Activated CD8-positive, alpha-beta memory T cell treated with anti-CD3 and anti-CD28 coated beads for 24 hours (primary cell): ENCODE measurements around the gene PPARA.
"Not testable (repeated sequence)": the region's sequence is repeated elsewhere in the genome, so short reads cannot be mapped to it uniquely, and the experiment has no call there.

Source experiments
- DNase-seq: peaks from one replicate; pipeline ENCODE4 v3.0.0-alpha.2; 2020

Gene PPARA

DNA sequence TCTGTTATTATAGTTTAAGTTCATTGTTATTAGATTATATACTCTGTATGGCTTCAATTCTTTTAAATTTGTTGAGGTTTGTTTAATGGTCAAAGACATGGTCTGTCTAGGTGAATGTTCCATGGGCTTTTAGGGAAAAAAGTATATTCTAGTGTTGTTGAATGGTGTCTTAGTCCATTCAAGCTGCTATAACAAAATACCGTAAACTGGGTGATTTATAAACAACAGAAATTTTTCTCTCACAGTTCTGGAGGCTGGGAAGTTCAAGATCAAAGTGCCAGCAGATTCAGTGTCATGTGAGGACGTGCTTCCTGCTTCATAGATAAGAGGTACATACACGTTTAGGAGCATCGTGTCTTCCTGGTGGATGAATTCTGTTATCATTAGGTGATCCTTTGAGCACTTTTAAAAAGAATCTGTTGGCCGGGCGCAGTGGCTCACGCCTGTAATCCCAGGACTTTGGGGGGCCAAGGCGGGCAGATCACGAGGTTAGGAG is 26.2 kb downstream of the PPARA start:
- no peak for DNase-seq

DNA sequence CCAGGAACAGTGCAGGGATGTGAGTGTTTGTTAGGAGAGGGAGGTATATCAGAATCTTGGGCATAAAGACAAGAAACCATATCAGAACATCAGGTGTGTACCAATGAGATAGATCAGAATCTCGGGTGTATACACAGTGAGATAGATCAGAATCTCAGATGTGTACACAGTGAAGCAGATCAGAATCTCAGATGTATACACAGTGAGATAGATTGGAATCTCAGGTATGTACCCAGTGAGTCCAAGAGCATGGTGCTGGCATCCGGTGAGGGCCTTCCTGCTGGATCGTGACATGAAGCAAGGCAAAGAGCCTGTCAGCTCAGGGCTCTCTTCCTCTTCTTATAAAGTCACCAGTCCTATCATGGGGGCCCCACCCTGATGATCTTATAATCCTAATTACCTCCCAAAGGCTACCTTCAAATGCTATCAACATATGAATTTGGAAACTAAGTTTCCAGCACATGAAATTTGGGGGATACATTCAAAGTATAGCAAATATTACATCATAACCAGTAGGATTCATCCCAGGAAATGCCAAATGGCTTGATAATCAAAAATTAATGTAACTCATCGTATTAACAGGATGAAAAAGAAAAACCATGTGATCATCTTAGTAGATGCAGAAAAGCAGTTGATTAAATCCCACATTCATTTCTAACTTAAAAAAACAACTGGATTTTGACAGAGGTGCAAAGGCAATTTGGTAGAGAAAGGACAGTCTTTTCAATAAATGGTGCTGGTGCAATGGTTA is 28.6 kb downstream of the PPARA start:
- no peak for DNase-seq

DNA sequence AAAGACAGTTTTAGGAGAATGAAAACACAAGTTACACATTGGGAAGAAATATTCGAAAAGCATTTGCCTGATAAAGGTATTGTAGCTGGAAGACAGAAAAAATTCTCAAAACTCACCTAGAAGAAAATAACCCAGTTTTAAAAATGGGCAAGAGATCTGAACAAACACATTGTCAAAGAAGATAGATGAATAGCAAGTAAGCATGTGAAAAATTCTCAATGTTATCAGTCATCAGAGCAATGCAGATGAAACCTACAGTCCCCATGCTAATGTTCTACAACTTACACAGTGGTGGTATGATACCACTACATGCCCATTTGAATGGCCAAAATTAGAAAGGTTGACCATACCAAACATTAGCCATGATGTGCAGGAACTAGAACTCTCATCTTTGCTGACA is 29.4 kb downstream of the PPARA start:
- DNase-seq: no peak

DNA sequence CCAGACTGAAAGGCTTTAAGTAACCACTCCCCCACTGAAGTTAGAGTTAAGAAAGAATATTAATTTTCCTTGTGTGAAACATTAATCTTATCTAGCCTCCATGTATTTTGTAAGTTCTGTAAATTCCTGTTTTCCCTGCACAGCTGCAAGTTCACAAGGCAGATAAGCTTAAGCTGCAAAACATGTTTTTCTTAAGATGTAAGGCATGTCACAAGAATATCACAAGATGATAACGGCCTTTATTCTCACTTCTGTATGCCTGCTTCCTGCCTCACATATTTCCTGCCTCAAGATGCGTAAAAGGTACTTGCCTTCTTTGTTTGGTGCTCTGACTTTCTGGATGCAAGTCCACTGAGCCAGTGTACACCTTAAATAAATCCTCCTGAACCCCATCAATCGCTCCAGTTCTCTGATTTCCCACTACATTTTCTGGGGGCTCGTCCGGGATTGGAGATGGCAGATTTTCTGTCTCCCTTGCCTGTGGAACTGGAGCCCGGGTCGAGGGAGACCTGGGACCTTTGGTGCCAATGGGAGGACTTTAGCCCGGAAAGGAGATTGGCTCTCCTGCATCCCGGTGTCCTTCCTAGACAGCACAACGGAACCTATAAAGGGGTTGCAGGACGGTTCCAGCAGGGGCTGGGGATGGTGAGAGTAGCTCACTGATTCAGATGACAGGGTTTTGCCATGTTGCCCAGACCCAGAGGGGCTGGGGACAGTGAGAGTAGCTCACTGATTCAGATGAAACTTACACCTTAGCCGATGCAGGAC is 30.2 kb downstream of the PPARA start:
- no peak for DNase-seq

DNA sequence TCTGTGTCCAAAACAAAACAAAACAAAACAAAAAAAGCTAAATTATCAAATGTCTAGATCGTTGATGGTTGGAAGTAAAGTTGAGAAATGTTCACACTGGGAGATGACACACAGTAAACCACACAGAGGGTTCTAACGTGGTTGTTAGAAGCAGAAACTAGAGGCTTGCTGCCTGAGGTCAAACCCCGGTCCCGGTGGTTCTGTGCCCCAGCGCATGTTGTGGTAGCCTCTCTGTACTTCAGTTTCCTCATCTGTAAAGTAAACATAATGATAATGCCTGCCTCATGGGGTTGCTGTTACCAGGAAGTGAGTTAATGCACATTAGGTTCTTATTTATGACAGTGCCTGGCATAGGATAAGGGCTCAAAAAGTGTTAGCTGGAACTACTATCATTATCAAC is 33.4 kb downstream of the PPARA start:
- DNase-seq: no peak

DNA sequence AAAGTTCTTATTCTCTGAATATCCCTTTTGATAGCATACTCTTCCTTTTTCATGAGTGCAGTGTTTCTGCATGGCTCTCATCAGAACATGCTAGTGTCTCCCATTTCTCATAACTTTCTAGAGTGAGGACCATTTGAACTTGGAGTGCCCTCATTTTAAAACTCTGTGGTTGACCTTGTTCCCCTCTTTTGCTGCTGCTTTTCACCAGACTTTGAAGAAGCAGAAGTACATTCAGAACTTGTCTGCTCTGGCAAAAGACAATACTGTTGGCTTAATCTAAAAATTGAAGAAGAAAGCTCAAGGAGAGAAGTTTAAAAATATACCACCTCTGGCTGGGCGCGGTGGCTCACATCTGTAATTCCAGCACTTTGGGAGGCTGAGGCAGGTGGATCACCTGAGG is 35.0 kb downstream of the PPARA start:
- no peak for DNase-seq

DNA sequence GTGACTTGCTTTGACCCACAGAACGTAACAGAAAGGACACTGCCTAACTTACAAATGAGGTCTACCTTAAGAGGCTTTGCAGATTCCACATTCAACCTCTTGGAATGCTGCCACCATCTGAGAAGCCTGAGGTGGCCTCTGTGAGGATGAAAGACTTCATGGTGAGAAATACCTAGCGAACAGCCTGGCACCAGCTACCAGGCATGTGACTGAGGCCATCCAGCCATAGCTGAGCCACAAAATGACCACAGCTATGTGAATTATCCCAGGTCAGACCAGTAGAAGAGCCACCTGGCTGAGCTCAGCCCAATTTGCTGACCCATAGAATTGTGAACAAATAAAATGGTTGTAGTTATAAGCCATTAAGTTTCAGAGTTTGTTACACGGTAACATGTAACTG is 37.5 kb downstream of the PPARA start:
- DNase-seq: no peak

DNA sequence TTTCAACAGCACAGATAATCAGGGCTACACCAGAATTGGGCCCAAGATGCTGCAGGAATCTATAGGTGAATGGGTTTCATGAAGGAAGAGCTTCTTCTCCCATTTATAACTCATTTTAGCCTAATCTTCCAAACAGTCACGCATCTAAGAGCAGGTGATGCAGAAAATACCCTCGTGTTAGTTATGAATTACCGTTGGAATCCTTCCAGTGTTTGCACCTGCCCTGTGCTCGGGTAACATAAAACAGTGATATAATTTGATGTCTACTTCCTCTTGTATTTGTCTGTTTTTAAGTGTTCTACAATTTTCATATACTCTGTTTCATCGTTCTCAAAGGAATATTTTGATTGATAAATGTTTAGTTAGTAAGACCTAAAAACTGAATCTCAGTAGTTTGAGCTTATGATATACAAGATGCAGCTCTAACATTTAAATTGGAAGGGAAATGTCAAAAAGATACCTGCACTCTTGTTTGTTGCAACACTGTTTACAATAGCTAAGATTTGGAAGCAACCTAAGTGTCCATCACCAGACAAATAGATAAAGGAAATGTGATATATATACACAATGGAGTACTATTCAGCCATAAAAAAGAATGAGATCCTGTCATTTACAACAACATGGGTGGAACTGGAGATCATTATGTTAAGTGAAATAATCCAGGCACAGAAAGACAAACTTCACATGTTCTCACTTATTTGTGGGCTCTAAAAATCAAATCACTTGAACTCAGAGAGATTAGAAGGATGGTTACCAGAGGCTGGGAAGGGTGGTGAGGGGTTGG is 42.1 kb downstream of the PPARA start:
- no peak for DNase-seq

DNA sequence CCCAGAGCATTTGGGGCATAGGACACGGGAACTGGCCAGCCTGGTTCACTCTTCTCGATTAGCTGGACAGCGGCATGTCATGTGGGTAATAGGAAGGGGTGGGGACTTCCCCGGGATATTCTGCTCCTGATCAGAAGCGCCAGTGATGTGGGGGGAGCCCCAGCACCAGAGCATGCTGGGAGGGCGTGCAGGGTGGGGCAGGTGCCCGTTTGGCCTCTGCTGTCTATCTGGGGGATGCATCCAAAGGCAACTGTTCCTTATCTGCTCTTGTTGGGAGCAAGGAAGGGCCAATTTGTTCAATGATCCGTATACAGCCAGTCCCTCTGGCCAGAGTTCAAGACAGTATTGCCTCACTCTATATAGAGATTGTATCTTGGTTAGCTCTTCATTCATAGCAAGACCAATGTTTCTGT is 43.6 kb downstream of the PPARA start:
- no peak for DNase-seq

DNA sequence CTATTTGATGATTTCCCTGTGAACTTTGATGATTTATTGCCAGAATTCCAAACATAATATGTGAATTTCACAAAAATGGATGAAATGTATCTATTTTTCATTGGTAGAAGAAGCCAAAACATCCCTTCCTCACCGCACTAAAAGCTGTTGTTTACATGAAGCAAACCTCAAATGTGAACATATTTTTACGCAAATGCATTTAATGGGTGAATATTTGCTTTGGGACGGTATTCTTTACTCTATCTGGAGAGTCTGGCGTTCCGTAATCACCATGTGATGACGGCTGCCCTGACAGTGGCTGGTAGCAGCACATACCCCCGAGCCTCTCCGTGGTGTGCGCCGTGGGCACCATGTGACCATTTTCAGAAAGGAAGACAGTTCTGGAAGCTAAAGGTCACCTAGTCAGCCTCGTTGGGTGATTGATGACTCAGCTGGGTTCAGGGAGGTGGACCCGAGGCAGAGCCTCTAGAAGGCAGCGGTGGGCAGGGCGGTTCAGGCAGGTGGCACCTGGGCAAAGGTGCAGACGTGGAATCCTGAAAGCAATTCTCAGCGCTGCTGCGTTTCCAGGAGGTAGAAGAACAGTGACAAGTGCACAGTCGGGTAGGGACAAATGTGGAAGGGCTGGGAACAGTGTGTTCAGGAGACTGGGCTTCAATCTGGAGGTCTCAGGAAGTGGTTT is 45.3 kb downstream of the PPARA start:
- no peak for DNase-seq

DNA sequence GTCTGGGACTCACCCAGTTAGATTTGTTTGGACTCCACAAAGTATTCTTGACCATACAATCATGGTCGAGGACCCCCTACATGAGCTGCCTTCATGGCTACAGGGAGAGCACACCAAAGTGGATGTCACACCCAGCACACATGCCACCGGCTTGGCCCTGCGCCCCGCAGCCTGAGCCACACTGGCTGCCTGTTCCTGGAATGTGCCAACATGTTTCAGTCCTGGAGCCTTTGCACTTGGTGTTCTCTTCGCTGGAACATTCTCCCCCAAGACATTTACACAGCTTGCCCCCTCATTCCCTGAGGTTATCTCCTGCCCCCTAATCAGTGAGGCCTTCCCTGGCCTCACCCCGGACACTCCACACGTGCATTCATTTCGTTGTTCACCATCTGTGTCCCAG is 46.0 kb downstream of the PPARA start:
- DNase-seq: no peak

DNA sequence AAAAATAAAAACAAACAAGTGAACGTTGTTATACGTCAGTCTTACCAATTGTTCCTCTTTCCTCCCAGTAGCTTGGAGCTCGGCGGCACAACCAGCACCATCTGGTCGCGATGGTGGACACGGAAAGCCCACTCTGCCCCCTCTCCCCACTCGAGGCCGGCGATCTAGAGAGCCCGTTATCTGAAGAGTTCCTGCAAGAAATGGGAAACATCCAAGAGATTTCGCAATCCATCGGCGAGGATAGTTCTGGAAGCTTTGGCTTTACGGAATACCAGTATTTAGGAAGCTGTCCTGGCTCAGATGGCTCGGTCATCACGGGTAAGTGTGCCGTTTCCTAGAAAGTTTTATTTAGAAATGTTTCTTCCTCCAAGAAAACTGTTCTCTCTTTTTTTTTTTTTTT is 47.9 kb downstream of the PPARA start:
- no peak for DNase-seq

DNA sequence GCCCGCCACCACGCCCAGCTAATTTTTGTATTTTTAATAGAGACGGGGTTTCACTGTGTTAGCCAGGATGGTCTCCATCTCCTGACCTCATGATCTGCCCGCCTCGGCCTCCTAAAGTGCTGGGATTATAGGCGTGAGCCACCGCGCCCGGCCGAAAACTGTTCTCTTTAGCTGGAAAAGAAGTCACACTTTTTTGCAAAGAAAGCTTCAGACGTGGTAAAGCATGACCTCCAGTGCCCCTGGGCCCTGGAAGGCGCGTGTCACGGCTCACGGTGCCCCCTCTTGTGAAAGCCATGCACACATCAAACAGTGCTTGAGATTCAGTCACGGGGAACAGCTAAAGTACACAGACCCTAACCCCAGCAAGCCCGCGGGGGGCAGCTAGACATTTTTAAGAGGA is 48.5 kb downstream of the PPARA start:
- DNase-seq: not testable (repeated sequence)

DNA sequence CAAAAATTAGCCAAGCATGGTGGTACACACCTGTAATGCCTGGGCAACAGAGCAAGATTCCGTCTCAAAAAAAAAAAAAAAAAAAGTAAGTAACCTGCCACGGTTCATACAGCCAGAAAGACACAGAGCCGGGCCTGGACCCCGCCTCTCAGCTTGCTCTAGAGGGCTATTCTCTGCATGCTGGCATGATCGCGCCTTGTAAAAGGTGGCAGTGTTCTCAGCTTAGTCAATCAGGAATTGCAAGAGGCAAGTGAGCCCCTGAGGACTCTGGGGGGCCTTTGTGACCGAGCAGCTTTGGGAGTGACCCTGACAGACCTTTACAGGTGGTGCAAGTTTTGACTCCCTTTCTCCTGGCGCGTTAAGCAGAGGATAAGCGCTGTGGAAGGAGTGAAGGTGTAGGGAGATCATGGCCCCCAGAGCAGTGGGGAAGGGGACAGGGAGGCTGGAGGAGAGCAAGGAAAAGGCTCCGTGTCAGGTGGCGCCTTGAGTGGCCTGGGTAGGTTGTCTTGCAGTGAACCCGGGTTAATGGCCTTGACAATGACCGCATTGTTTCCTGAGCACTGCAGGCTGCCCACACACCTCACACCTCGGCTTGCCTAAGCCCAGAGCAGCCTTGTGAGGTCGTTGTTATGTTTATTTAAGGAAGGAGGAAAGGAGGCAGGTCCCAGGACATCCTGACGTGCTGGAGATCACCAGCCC is 50.9 kb downstream of the PPARA start:
- no peak for DNase-seq

DNA sequence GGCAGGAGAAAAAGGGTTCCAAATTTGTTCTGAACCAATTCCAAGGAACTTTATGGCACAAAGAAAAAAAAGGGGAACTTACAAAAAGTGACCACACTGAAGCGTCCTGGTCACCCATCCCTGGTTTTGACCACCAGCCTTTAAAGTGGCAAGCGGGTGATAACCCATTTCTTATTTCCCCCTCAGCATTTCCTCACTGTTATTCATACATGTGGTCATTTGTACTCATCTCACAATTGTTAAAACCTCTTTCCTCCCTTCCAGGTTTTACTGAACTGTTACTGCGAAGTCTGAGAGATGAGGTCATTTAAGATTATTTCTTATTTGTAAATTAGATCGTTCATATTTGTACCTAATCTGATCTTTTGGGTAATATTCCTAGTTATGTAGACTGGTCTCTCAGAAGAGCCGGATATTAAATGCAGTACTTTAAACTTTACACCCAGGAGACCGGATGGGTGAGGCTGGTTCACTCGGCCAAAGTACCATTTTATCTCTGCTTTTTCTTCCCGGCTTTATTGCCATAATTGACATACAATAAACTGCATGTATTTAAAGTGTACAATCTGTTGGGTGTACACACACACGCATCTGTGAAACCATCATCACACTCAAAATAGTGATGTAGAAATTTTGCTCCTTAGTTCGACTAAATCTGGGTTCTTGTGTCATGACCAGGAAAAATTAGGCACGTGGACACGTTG is 52.7 kb downstream of the PPARA start:
- no peak for DNase-seq

DNA sequence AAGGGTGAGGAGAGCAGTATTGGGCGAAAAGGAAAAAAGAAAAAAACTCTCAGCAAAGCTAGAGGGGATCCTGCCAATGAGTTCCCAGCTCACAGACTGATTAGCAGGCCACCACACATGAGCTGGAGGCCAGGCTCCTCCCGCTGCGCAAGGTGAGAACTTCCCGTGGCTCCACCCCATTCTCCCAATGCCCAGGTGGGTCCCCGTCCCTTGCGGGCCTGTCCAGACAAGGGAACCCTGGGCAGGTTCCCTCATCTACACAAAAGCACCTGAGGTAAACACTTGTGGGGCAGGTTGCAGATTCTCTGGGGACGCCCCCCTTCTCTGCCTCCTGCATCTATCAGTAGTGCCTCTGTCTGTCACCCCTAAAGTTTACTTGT is 53.3 kb downstream of the PPARA start:
- DNase-seq: no peak

DNA sequence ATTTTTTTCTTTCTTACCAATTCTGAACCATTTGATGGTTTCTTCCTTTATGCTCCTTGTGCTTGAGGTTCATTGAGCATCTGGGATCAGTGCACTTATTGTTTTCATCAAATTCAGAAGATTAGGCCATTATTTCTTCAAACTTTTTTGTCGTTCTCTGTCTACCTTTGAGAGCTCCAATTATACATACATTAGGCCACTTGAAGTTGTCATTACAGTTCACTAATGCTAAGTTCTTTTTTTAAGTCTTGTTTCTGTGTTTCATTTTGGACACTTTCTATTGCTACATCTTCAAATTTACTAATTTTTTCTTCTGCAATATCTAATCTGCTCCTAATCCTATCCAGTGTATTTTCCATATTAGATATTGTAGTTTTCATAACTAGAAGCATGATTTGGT is 58.9 kb downstream of the PPARA start:
- no peak for DNase-seq

DNA sequence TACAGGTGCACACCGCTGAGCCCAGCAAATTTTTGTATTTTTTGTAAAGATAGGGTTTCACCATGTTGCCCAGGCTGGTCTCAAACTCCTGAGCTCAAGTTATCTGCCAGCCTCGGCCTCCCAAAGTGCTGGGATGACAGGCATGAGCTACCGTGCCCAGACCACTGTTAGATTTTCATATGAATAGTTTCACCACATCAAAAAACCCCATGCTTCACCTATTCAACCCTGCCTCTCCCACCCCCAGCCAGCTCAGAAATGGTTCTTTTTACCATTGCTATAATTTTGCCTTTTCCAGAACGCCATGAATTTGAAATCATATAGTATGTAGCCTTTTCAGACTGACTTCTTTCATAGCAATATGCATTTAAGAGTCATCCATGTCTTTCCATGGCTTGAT is 61.9 kb downstream of the PPARA start:
- DNase-seq: no peak

DNA sequence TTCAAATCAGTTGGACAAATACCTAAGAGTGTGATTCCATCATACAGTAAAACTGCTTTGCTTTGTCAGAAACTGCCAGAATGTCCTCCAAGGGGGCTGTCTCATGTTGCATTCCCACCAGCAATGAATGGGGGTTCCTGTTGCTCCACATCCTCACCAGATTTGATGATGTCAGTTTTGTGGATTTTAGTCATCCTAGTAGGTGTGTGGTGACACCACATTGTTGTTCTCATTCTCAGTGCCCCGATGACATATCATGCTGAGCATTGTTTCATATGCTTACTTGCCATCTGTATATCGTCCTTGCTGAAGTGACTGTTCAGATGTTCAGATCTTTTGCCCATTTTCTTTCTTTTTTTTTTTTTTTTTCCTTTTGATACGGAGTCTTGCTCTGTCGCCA is 62.7 kb downstream of the PPARA start:
- no peak for DNase-seq

DNA sequence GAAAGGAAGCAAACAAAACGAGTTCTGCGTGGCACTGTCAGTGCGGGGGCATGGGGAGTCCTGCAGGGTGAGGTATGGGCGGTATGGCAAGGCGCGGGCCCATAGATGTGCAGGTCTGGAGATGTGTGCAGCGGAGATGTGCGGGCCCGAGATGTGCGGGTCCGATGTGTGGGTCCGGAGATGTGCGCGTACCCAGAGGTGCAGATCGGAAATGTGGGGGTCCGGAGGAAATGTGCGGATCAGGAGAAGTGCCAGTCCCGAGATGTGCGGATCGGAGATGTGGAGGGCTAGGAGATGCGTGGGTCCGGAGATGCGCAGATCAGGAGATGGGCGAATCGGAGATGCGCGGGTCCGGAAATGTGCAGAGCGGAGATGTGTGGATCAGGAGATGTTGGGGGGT is 63.8 kb downstream of the PPARA start:
- DNase-seq: no peak

DNA sequence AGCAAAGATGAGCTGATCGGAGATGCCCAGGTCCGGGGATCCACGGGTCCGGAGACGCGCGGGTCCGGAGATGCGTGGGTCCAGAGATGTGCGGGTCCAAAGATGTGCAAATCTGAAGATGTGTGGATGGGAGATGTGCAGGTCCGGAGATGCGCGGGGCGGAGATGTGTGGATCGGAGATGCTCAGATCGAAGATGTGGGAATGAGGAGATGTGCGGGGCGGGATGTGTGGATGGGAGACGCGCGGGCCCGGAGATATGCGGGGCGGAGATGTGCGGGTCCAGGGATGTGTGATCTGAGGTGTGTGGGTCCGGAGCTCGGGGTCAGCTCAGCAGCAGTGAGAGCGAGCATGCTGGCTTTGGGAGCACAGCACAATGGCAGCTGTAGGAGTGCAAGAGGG is 64.3 kb downstream of the PPARA start:
- DNase-seq: no peak

DNA sequence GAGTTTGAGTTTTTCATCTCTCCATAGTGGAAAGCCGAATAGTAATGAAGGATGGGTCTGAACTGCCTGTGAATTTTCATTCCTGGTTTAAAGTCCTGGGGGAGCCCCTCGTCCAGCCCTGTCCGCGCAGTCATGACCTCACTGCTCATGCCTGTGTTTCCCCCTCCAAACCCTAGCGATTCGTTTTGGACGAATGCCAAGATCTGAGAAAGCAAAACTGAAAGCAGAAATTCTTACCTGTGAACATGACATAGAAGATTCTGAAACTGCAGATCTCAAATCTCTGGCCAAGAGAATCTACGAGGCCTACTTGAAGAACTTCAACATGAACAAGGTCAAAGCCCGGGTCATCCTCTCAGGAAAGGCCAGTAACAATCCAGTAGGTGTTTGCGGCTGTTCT is 69.3 kb downstream of the PPARA start:
- DNase-seq: no peak
